CD4-positive, alpha-beta T cell treated with Interleukin-12 subunit alpha and Interleukin-12 subunit beta, for 1 hour (primary cell): ENCODE data around the gene SLC17A8.
"Not testable (repeated sequence)": the region's sequence is repeated elsewhere in the genome, so short reads cannot be mapped to it uniquely, and the experiment has no call there.

Source experiments
- DNase-seq: peaks from one replicate; pipeline ENCODE4 v3.0.0-alpha.2; 2020

Gene SLC17A8

GRCh38 chr12:100356644-100357223 is at the start of gene SLC17A8:
TSS of gene SLC17A8 (plus strand) at chr12:100357074. CDS start at chr12:100357392, 318 bp downstream.
- DNase-seq, result no peak

GRCh38 chr12:100308138-100308537 is 48.7 kb upstream of the SLC17A8 start:
- not testable (repeated sequence) for DNase-seq

- no peak for DNase-seq
Observed at GRCh38 chr12:100311317-100311716, 45.6 kb upstream of the SLC17A8 start.

- DNase-seq, result no peak
Observed at GRCh38 chr12:100317371-100317770, 39.5 kb upstream of the SLC17A8 start.

- DNase-seq, result no peak
Observed at GRCh38 chr12:100324498-100324897, 32.4 kb upstream of the SLC17A8 start.

GRCh38 chr12:100326208-100326607 is 30.7 kb upstream of the SLC17A8 start:
- no peak for DNase-seq

GRCh38 chr12:100329800-100330199 is 27.1 kb upstream of the SLC17A8 start:
- DNase-seq, result no peak

GRCh38 chr12:100331871-100332270 is 25.0 kb upstream of the SLC17A8 start:
- no peak for DNase-seq

- no peak for DNase-seq
Observed at GRCh38 chr12:100332852-100333251, 24.0 kb upstream of the SLC17A8 start.

- no peak for DNase-seq
Observed at GRCh38 chr12:100337299-100337698, 19.6 kb upstream of the SLC17A8 start.

- DNase-seq, result no peak
Observed at GRCh38 chr12:100337727-100338126, 19.1 kb upstream of the SLC17A8 start.

GRCh38 chr12:100339071-100339470 is 17.8 kb upstream of the SLC17A8 start:
- DNase-seq, result no peak

GRCh38 chr12:100342897-100343296 is 14.0 kb upstream of the SLC17A8 start:
- DNase-seq, result not testable (repeated sequence)

GRCh38 chr12:100344351-100344750 is 12.5 kb upstream of the SLC17A8 start:
- not testable (repeated sequence) for DNase-seq

- DNase-seq, result no peak
Observed at GRCh38 chr12:100345020-100345767, 11.7 kb upstream of the SLC17A8 start.

- DNase-seq, result no peak
Observed at GRCh38 chr12:100346660-100347059, 10.2 kb upstream of the SLC17A8 start.

- no peak for DNase-seq
Observed at GRCh38 chr12:100348657-100349454, 8.0 kb upstream of the SLC17A8 start.

- DNase-seq, result no peak
Observed at GRCh38 chr12:100359248-100359647, 2.4 kb downstream of the SLC17A8 start.

GRCh38 chr12:100359822-100360221 is 2.9 kb downstream of the SLC17A8 start:
- no peak for DNase-seq

- no peak for DNase-seq
Observed at GRCh38 chr12:100360450-100360849, 3.6 kb downstream of the SLC17A8 start.

GRCh38 chr12:100364324-100364723 is 7.5 kb downstream of the SLC17A8 start:
- no peak for DNase-seq

GRCh38 chr12:100365411-100365810 is 8.5 kb downstream of the SLC17A8 start:
- no peak for DNase-seq

- DNase-seq, result no peak
Observed at GRCh38 chr12:100368066-100368465, 11.2 kb downstream of the SLC17A8 start.

GRCh38 chr12:100371146-100371545 is 14.3 kb downstream of the SLC17A8 start:
- no peak for DNase-seq
